Left ventricle myocardium inferior (tissue), 1 donor: ENCODE measurements around the gene TTYH3. TPM values are rescaled to one million over a fixed set of nuclear protein-coding genes. Genes with fewer than 3 reads are reported as not detected.
"Not testable (repeated sequence)": the region's sequence is repeated elsewhere in the genome, so short reads cannot be mapped to it uniquely, and the experiment has no call there.

Source experiments
- DNase-seq: peaks from one replicate; pipeline ENCODE4 v3.0.0-alpha.2; 2020
- H3K27ac ChIP-seq: fragments of 200-600 bp; replicated peaks from 2 replicates; pipeline ENCODE4 v1.8.0; 2021
- H3K27me3 ChIP-seq: fragments of 200-600 bp; 2 replicates; pipeline ENCODE4 v1.8.0; 2021; ENCODE audit warnings: low read depth
- H3K36me3 ChIP-seq: fragments of 200-600 bp; 2 replicates; pipeline ENCODE4 v1.8.0; 2021
- H3K4me1 ChIP-seq: fragments of 200-600 bp; 2 replicates; pipeline ENCODE4 v1.8.0; 2021
- H3K4me3 ChIP-seq: fragments of 200-600 bp; 2 replicates; pipeline ENCODE4 v1.8.0; 2021; ENCODE audit warnings: mild to moderate bottlenecking, moderate library complexity
- H3K9me3 ChIP-seq: fragments of 200-600 bp; replicated peaks from 2 replicates; pipeline ENCODE4 v1.8.0; 2021
- intact Hi-C: fragments of 100-400 bp; cut with micrococcal nuclease; formaldehyde crosslinking; loops from one replicate; pipeline ENCODE4 v1.11.0; 2022
- total RNA-seq: library from RNA; stranded (reverse); fragmentation: NEBNext Ultra II Directional; extraction: Animal tissue kit (Norgen Biotek cat#: 25700); gene quantifications from one replicate; pipeline ENCODE4 v1.2.1, GENCODE V29; 2021
- TF ChIP-seq, protein P1 (sequence below): fragments of 200-600 bp; IDR thresholded peaks from 2 replicates; pipeline ENCODE4 v1.8.0; 2021; ENCODE audit warnings: antibody characterized with exemption, mild to moderate bottlenecking, borderline replicate concordance
- donor health status: DM: no; HTN: yes; CAD: no; lungs with severe emphysema.

TTYH3 gene
- total RNA-seq, 1 donor from 2014 or later = 10.9 TPM

DNA sequence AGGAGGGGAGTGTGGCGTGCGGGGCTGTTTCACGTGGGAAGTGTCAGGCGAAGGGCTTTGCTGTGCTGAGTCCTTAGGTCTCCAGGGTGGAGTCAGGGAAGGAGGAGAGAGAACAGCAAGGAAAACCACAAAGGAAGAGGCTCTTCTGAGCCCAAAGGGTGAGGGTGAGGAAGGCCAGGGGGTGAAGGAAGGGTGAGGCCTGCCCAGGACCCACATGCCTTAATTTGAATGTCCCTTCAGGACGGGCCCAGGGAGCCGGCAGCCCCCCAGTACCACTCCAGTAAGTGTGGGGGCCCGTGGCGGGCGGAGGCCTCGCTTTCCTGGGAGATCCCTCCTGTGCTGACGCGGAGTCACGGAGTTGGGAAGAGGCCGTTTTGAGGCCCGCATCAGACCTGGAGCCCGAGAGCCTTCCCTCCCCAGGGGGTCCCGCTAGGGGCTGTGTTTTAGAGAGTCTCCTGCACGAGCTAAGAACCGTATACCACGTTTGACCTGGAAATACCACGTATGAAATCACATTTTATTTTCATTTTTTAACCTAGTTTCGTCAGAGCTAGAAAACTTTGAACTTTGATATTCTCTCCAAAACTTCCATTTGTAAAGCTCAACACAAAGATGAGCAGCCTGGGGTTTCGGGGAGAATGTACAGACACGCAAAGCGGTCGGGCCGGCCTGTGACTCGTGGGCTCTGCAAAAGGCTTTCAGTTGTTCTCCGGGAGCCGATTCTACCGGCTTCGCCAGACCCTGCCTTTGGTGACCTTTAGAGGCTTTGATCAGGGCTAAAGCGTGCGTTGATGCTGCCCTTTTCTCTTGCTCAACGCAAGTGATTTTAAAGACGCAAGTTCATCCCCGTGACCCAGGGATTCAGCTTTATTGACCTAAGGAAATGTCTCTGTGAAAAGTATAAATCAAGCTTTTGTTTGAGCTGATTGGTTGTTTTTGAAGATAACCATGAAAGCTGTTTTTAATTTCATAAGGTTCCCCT is 23.6 kb upstream of the TTYH3 start:
- Histone ChIP-seq H3K36me3 (no peaks in the 10 kb centered on the region), H3K4me3 (no peak overlapping the region), H3K9me3 (no peaks in the 10 kb centered on the region), H3K4me1 (peaks cover 56% of the 10 kb centered on the region), H3K27ac (peak overlapping the region; percentile 85), H3K27me3 (no peaks in the 10 kb centered on the region)
- TF ChIP-seq, protein P1, sequence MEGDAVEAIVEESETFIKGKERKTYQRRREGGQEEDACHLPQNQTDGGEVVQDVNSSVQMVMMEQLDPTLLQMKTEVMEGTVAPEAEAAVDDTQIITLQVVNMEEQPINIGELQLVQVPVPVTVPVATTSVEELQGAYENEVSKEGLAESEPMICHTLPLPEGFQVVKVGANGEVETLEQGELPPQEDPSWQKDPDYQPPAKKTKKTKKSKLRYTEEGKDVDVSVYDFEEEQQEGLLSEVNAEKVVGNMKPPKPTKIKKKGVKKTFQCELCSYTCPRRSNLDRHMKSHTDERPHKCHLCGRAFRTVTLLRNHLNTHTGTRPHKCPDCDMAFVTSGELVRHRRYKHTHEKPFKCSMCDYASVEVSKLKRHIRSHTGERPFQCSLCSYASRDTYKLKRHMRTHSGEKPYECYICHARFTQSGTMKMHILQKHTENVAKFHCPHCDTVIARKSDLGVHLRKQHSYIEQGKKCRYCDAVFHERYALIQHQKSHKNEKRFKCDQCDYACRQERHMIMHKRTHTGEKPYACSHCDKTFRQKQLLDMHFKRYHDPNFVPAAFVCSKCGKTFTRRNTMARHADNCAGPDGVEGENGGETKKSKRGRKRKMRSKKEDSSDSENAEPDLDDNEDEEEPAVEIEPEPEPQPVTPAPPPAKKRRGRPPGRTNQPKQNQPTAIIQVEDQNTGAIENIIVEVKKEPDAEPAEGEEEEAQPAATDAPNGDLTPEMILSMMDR = no peak
- intact Hi-C loops = no loop called here
- DNase-seq = no peak

DNA sequence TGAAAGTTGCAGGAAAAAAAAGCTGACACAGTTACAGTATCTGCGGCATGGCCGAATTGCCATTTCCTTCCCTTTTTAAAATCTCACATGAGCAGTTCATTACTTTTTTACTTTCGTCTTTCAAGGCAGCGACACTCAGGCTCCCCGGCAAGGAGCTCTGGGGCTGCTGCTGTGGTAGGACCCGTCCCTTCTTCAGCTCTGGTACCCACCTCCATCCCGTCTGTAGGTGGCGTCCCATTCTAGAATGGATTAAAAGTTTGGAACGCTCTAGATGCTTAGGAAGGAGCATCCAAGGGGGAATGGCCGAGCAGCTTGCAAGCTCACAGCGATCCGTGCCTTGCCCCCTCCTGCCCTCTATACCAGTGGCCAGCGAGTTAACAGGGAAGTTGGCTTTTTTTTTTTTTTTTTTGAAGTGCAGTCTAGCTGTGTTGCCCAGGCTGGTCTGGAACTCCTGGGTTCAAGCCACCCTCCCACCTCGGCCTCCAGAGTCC is 22.8 kb upstream of the TTYH3 start:
- H3K9me3 ChIP-seq = no peaks in the 10 kb centered on the region
- peaks cover 64% of the 10 kb centered on the region for H3K4me1 ChIP-seq
- H3K27ac ChIP-seq = peak overlapping the region; percentile 51
- intact Hi-C loops = no loop called here
- H3K4me3 ChIP-seq = no peak overlapping the region
- TF ChIP-seq, protein P1 = no peak
- no peak for DNase-seq
- H3K27me3 ChIP-seq = no peaks in the 10 kb centered on the region
- no peaks in the 10 kb centered on the region for H3K36me3 ChIP-seq

DNA sequence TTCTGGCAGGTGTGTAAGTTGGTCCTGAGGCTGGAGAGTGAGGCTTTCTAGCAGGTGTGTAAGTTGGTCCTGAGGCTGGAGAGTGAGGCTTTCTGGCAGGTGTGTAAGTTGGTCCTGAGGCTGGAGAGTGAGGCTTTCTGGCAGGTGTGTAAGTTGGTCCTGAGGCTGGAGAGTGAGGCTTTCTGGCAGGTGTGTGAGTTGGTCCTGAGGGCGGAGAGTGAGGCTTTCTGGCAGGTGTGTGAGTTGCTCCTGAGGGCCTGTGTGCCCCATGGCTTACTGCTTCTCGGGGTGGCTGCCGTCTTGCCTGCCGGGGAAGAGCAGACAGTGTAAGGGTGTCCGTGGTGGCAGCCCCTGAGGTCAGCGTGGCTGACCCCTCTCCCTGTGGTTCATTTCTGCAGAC is 22.1 kb upstream of the TTYH3 start:
- H3K27me3 ChIP-seq = not testable (repeated sequence)
- H3K4me1 ChIP-seq = peaks cover 64% of the 10 kb centered on the region

DNA sequence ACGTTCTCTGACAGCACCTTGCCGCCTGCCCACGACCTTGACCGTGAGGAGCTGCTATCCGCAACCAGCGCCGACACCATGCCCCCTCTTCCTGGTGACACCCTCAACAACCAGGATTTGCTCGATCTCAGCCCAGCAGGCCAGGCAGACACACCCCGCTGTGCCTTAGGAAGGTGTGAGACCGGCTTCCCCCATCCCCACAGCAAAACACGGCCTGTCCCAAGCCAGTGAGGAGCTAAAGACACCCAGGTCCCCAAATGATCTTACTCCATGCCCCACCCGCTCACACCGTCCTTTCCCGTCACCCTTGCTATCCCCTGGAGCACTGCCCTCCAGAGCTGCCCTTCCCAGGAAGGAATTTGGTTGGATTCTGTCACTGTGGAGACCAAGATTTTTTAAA is 21.3 kb upstream of the TTYH3 start:
- Histone ChIP-seq H3K27me3 (no peaks in the 10 kb centered on the region), H3K9me3 (no peaks in the 10 kb centered on the region), H3K4me3 (no peak overlapping the region), H3K27ac (no peak overlapping the region), H3K36me3 (no peaks in the 10 kb centered on the region), H3K4me1 (peaks cover 60% of the 10 kb centered on the region)
- TF ChIP-seq, protein P1 = no peak
- DNase-seq = no peak
- intact Hi-C loops = no loop called here

More for the DNA sequence above, 22.1 kb upstream of the TTYH3 start:
- peak overlapping the region; percentile 51 for H3K27ac ChIP-seq
- H3K4me3 ChIP-seq, DNase-seq, intact Hi-C loops, H3K36me3 ChIP-seq, H3K9me3 ChIP-seq: not testable (repeated sequence)

DNA sequence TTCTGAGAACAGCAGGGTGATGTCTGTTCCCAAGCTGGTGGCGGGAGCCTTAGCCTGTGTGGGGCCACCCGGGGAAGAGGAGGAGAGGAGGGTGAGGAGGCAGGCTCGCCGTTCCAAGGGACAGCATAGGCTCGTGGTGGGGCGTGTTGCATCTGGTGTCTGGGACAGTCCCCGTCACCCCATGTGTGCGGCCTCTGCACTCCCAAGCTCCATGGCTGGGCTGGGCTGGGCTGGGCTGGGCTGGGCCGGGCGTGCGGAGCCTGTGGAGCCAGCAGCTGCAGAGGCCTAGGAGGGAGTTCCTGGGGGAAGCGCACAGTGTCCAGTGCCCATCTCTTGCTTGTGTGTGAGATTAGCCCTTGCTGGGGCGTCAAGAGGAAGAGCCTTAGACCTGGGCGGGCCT is 20.9 kb upstream of the TTYH3 start:
- Histone ChIP-seq H3K27ac (no peak overlapping the region), H3K27me3 (no peaks in the 10 kb centered on the region), H3K9me3 (no peaks in the 10 kb centered on the region), H3K4me1 (peaks cover 56% of the 10 kb centered on the region), H3K4me3 (no peak overlapping the region), H3K36me3 (no peaks in the 10 kb centered on the region)
- DNase-seq = no peak
- intact Hi-C loops = no loop called here
- TF ChIP-seq, protein P1 = no peak

DNA sequence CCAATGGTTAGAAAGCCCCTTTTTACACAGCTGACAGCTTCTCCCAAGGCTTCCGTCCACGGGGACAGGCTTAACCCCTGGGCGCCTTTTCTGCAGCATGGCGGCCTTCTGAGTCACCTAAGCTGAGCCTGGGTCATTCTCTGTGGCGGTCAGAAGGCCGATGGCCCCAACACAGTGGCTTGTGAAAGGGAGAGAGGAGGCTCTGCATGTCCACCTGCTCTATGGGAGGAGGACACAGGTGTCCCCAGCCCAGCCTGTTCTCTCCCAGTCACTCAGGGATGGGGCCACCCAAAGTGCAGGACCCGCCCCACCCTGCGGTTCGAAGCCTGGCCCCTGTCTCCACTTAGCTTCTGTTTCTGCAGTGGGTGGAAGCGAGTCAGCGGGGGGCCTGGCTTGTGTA is 20.4 kb upstream of the TTYH3 start:
- intact Hi-C loops = no loop called here
- TF ChIP-seq, protein P1 = no peak
- H3K4me1 ChIP-seq = peaks cover 51% of the 10 kb centered on the region

More for the DNA sequence above, 20.4 kb upstream of the TTYH3 start:
- H3K9me3 ChIP-seq = no peaks in the 10 kb centered on the region
- no peaks in the 10 kb centered on the region for H3K36me3 ChIP-seq
- no peak for DNase-seq
- no peak overlapping the region for H3K4me3 ChIP-seq
- H3K27ac ChIP-seq = no peak overlapping the region
- H3K27me3 ChIP-seq = no peaks in the 10 kb centered on the region
